Progenitor cell of endocrine pancreas (in vitro differentiated cells): ENCODE data around the gene FAM131C. TPM values are rescaled to one million over a fixed set of nuclear protein-coding genes. Genes with fewer than 3 reads are reported as not detected.
A peak's percentile ranks its signal among the peaks of the same experiment; 100 is the strongest.

Experiments
- DNase-seq: peaks from one replicate; pipeline ENCODE4 v3.0.0; 2021; ENCODE audit warnings: low spot score; ENCODE audit not compliant: unreplicated experiment
- H3K27ac Mint-ChIP-seq: 2 replicates; pipeline ENCODE4 v1.8.0; 2021; ENCODE audit warnings: mild to moderate bottlenecking, moderate library complexity, mixed read lengths
- H3K27me3 Mint-ChIP-seq: 2 replicates; pipeline ENCODE4 v1.8.0; 2021; ENCODE audit warnings: mixed read lengths
- H3K36me3 Mint-ChIP-seq: 2 replicates; pipeline ENCODE4 v1.8.0; 2022; ENCODE audit warnings: mixed read lengths; ENCODE audit not compliant: insufficient read depth
- H3K4me1 Mint-ChIP-seq: 2 replicates; pipeline ENCODE4 v1.8.0; 2021; ENCODE audit warnings: low read depth, mixed read lengths
- H3K4me3 Mint-ChIP-seq: 2 replicates; pipeline ENCODE4 v1.8.0; 2021; ENCODE audit warnings: low read depth, mild to moderate bottlenecking, moderate library complexity, mixed read lengths
- H3K9me3 Mint-ChIP-seq: 2 replicates; pipeline ENCODE4 v1.8.0; 2021; ENCODE audit warnings: low read depth, mixed read lengths
- CTCF ChIP-seq: fragments of 200-600 bp; sonication (generic); IDR thresholded peaks from one replicate; pipeline ENCODE4 v1.5.0; 2021; ENCODE audit warnings: antibody characterized with exemption, mild to moderate bottlenecking; ENCODE audit not compliant: unreplicated experiment
- total RNA-seq: library from RNA; stranded (reverse); gene quantifications from 2 replicates; pipeline ENCODE4 v1.2.1, GENCODE V29; 2021

FAM131C gene
- total RNA-seq, 1 donor from 2014 or later, result 1.2 TPM

GRCh38 chr1:16081636-16082035 is 8.2 kb upstream of the FAM131C start:
- Mint-ChIP-seq H3K27me3 (no peaks in the 10 kb centered on the region), H3K36me3 (no peaks in the 10 kb centered on the region), H3K4me1 (peaks cover 2% of the 10 kb centered on the region), H3K4me3 (no peak overlapping the region), H3K27ac (no peak overlapping the region), H3K9me3 (no peaks in the 10 kb centered on the region)
- no peak for TF ChIP-seq CTCF
- no peak for DNase-seq

- no peak overlapping the region for H3K27ac Mint-ChIP-seq
- H3K4me1 Mint-ChIP-seq, result peaks cover 2% of the 10 kb centered on the region
- H3K4me3 Mint-ChIP-seq, result no peak overlapping the region
- TF ChIP-seq CTCF, result no peak
- H3K9me3 Mint-ChIP-seq, result no peaks in the 10 kb centered on the region
- no peaks in the 10 kb centered on the region for H3K36me3 Mint-ChIP-seq
- H3K27me3 Mint-ChIP-seq, result peaks cover 5% of the 10 kb centered on the region
- DNase-seq, result no peak
Measured at GRCh38 chr1:16080422-16081150, 7.1 kb upstream of the FAM131C start.

GRCh38 chr1:16078925-16079656 is 5.6 kb upstream of the FAM131C start:
- TF ChIP-seq CTCF, result peak; percentile 92
- DNase-seq, result peak; percentile 76
- peaks cover 10% of the 10 kb centered on the region for H3K27me3 Mint-ChIP-seq
- no peaks in the 10 kb centered on the region for H3K9me3 Mint-ChIP-seq
- no peak overlapping the region for H3K4me3 Mint-ChIP-seq
- H3K36me3 Mint-ChIP-seq, result no peaks in the 10 kb centered on the region
- peaks cover 3% of the 10 kb centered on the region for H3K4me1 Mint-ChIP-seq
- peak overlapping the region; percentile 63 for H3K27ac Mint-ChIP-seq

- DNase-seq, result no peak
- Mint-ChIP-seq H3K27me3 (peaks cover 15% of the 10 kb centered on the region), H3K9me3 (no peaks in the 10 kb centered on the region), H3K36me3 (no peaks in the 10 kb centered on the region), H3K4me3 (no peak overlapping the region), H3K4me1 (peaks cover 7% of the 10 kb centered on the region), H3K27ac (no peak overlapping the region)
- TF ChIP-seq CTCF, result no peak
Measured at GRCh38 chr1:16077406-16078245, 4.2 kb upstream of the FAM131C start.

- Mint-ChIP-seq H3K36me3 (no peaks in the 10 kb centered on the region), H3K4me3 (no peak overlapping the region), H3K4me1 (peaks cover 7% of the 10 kb centered on the region), H3K27me3 (peaks cover 19% of the 10 kb centered on the region), H3K27ac (no peak overlapping the region), H3K9me3 (no peaks in the 10 kb centered on the region)
- no peak for DNase-seq
- no peak for TF ChIP-seq CTCF
Measured at GRCh38 chr1:16076865-16077238, 3.4 kb upstream of the FAM131C start.
